Ammon's horn (tissue), 1 donor: Measurements from ENCODE around the gene EIF3CL.
"Not testable (repeated sequence)": the region's sequence is repeated elsewhere in the genome, so short reads cannot be mapped to it uniquely, and the experiment has no call there.

Experiments used
- DNase-seq: peaks from one replicate; pipeline ENCODE4 v3.0.0-alpha.2; 2016; ENCODE audit warnings: low spot score

EIF3CL gene, protein sequence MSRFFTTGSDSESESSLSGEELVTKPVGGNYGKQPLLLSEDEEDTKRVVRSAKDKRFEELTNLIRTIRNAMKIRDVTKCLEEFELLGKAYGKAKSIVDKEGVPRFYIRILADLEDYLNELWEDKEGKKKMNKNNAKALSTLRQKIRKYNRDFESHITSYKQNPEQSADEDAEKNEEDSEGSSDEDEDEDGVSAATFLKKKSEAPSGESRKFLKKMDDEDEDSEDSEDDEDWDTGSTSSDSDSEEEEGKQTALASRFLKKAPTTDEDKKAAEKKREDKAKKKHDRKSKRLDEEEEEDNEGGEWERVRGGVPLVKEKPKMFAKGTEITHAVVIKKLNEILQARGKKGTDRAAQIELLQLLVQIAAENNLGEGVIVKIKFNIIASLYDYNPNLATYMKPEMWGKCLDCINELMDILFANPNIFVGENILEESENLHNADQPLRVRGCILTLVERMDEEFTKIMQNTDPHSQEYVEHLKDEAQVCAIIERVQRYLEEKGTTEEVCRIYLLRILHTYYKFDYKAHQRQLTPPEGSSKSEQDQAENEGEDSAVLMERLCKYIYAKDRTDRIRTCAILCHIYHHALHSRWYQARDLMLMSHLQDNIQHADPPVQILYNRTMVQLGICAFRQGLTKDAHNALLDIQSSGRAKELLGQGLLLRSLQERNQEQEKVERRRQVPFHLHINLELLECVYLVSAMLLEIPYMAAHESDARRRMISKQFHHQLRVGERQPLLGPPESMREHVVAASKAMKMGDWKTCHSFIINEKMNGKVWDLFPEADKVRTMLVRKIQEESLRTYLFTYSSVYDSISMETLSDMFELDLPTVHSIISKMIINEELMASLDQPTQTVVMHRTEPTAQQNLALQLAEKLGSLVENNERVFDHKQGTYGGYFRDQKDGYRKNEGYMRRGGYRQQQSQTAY

GRCh38 chr16:28403220-28404072 lies at the start of gene EIF3CL:
TSS of gene EIF3CL (minus strand) at chr16:28403841. CDS start at chr16:28403618, 223 bp downstream.
- not testable (repeated sequence) for DNase-seq

DNA sequence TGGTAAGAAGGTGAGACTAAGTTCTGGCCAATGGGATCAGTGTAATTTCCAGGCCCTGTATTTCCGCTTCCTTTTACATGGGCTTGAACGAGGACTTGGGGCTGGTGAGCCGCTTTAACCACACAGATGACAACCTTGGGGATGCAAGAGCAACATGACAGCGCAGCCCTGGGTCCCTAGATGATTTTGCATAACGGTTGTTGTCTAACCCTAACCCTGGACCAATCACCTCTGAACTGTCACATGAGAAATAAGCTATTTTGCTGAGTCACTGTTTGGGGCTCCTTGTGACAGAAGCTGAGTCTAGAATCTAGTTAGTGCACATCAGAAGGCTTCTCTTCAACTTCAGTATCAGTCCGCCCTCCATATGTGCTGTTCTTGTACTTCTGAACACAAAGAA lies 43.4 kb upstream of the EIF3CL start:
- DNase-seq, result not testable (repeated sequence)

DNA sequence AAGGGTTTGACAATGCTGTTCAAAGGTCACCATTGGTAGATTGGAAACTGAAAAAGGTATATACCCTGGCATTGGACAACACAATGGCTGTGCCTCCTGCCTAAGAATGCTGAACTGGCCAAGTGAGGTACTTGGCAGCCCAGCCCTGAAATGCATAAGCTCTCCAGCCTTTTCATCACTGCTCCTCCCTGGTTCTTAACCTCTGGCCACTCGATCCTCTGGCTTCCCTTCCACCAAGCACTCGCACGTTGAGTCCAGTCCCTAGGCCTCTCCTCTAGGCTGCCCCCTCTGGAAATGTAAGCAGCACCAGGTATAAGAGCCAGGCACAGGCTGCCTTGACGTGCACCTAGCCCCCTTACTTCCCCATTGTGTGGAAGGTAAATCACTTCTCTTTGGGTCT lies 42.7 kb upstream of the EIF3CL start:
- not testable (repeated sequence) for DNase-seq

DNA sequence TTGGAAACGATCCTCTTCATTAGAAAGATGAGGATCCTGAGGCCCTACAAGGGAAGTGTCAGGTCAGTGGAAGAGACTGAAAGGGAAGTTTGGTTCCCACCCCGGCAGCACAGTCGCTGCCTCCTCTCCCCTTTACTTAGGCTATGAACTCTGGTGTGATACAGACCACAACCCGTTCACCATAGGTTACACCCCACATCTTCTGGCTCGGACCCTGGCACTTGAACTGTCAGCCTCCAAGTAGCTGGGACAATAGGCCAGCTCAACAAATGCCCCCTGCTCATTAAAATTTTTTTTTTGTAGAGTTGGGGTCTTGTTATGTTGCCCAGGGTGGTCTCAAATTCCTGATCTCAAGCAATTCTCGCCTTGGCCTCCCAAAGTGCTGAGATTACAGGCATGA lies 40.3 kb upstream of the EIF3CL start:
- DNase-seq, result not testable (repeated sequence)

DNA sequence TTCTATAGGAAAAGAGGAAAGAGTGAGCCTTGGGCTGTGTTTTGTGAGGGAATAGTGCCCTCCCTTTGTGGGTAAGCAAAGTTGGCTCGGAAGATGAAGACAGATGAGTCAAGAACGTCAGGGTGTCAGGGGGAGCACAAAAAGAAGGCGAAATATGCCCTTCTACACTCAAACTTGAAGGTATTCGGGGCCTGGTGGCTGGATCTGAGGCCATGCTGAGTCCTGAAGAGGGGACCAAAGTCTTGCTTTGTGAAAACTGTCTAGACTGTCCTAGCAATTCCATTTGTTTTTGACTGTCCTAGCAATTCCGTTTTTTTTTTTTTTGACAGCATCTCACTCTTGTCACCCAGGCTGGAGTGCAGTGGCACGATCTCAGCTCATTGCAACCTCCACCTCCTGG lies 35.3 kb upstream of the EIF3CL start:
- DNase-seq, result not testable (repeated sequence)

- not testable (repeated sequence) for DNase-seq
Observed at GRCh38 chr16:28435340-28435739, 31.7 kb upstream of the EIF3CL start.

DNA sequence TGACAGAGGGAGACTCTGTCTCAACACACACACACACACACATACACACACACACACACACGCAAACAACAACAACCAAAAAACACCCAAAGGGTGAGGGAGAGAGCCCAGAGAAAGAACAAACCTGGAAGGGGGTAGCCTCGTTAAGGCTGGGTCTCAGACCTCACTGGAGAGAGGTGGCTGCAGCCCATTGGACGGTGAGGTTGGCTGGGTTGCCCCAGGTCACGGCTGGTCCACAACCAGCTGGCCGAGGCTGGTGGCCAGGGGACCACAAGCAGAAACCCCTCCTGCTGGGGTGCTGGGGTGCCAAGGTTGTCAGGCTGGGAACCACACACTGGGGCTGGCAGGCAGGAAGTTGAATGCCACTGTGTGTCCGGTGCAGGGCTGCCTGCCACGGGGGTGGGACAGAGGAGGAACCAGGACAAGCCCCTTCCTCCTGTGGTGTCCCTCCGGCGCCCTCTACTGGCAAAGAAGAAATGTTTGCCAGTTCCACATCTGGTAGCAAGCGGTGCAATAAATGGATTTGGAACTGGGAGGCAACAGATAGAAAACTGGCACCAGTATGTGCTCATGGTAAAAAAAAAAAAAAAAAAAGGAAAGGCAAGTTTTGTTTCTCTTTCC lies 22.5 kb upstream of the EIF3CL start:
- not testable (repeated sequence) for DNase-seq

DNA sequence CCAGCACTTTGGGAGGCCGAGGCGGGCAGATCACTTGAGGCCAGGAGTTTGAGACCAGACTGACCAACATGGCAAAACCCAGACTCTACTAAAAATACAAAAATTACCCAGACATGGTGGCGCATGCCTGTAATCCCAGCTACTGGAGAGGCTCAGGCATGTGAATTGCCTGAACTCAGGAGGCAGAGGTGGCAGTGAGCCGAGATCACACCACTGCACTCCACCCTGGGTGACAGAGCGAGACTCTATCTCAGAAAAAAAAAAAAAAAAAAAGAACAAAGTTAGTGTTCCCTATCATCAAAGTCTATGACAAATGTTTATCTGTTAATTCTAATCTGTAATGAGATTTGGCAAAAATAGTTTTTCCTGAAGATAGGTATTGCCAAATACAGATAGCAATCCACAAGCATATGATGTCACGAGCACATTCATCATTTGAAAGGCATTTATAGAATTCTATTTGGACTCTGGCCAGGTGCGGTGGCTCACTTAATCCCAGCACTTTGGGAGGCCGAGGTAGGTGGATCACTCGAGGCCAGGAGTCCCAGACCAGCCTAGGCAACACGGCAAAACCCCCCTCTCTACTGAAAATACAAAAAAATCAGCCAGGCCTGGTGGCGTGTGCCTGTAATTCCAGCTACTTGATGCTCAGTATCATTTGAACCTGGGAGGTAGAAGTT lies 17.6 kb upstream of the EIF3CL start:
- DNase-seq, result not testable (repeated sequence)

DNA sequence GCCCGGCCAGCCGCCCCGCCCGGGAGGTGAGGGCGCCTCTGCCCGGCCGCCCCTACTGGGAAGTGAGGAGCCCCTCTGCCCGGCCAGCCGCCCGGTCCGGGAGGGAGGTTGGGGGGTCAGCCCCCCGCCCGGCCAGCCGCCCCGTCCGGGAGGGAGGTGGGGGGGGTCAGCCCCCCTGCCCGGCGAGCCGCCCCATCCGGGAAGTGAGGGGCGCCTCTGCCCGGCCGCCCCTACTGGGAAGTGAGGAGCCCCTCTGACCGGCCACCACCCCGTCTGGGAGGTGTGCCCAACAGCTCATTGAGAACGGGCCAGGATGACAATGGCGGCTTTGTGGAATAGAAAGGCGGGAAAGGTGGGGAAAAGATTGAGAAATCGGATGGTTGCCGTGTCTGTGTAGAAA lies 13.4 kb upstream of the EIF3CL start:
- not testable (repeated sequence) for DNase-seq

DNA sequence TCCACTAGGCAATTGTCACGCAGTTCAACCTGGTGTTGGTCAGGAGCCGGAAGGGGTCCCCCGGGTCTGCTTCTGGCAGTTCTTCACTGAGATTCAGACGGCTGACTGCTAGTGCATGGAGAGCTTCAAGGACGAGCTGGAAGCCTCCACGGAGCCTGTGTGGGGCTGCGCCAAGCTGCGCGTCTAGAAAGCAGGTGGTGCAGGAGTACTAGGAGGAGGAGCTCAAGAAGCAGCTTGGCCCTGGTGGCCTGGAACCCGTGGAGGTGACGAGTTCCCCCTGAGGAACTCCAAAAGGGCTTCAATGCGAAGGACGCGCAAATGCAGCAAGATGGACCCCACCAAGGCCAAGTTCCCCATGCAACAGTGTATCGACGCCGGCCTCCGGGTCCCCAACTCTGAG lies 10.9 kb upstream of the EIF3CL start:
- not testable (repeated sequence) for DNase-seq

- not testable (repeated sequence) for DNase-seq
Observed at GRCh38 chr16:28413585-28413984, 9.9 kb upstream of the EIF3CL start.

- not testable (repeated sequence) for DNase-seq
Observed at GRCh38 chr16:28392054-28392453, 11.6 kb downstream of the EIF3CL start.

- not testable (repeated sequence) for DNase-seq
Observed at GRCh38 chr16:28382177-28382867, 21.3 kb downstream of the EIF3CL start.

- DNase-seq, result not testable (repeated sequence)
Observed at GRCh38 chr16:28377822-28378221, 25.8 kb downstream of the EIF3CL start.

DNA sequence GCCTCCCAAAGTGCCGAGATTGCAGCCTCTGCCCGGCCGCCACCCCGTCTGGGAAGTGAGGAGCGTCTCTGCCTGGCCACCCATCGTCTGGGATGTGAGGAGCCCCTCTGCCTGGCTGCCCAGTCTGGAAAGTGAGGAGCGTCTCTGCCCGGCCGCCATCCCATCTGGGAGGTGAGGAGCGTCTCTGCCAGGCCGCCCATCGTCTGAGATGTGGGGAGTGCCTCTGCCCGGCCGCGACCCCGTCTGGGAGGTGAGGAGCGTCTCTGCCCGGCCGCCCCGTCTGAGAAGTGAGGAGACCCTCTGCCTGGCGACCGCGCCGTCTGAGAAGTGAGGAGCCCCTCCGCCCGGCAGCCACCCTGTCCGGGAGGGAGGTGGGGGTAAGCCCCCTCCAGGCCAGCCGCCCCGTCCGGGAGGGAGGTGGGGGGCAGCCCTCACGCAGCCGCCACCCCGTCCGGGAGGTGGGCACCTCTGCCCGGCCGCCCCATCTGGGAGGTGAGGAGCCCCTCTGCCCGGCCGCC lies 26.5 kb downstream of the EIF3CL start:
- not testable (repeated sequence) for DNase-seq

- not testable (repeated sequence) for DNase-seq
Observed at GRCh38 chr16:28375115-28375514, 28.5 kb downstream of the EIF3CL start.

DNA sequence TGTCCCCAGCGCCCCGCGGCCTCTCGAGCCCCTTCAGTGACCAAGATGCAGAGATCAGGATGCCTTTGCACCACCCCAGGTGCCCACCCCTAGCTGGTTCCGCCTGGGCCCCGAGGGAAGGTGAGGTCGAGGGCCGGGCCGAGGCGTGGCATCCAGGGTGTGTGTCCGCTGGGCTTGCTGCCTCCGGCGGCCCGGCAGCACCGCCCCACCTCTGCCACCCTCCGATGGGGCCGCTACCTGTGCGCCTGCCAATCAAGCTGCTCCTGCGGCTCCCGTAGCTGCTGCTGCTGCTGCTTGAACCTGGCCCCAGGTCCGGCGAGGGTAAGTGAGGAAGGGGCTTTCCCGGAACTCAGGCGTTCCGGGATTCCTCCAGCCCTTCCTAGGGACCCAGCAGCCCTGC lies 29.4 kb downstream of the EIF3CL start:
- DNase-seq, result not testable (repeated sequence)

GRCh38 chr16:28367926-28368325 lies 35.7 kb downstream of the EIF3CL start:
- not testable (repeated sequence) for DNase-seq

GRCh38 chr16:28364268-28365173 lies 39.1 kb downstream of the EIF3CL start:
- not testable (repeated sequence) for DNase-seq
